Thyroid gland (tissue), 4 donors: Measurements from ENCODE around the gene ZNF586.

Experiments used
- POLR2A ChIP-seq, 2 donors: fragments of 450-650 bp; IDR thresholded peaks; one replicate each; pipeline ENCODE4 v1.6.1; 2017; ENCODE audit warnings: antibody characterized with exemption in 2 of 2, mild to moderate bottlenecking in 2 of 2, moderate library complexity in 1 of 2
- TF ChIP-seq, protein P1 (sequence below), 6 experiments: fragments of 200-600 bp in 3 of 6; fragments of 450-650 bp in 3 of 6; sonication (generic) in 3 of 6; IDR thresholded peaks; one replicate each; pipeline ENCODE4 v1.5.1; 2016 to 2019; ENCODE audit warnings: antibody characterized with exemption in 6 of 6, mild to moderate bottlenecking in 2 of 6, inconsistent platforms in 1 of 6, moderate library complexity in 1 of 6

DNA sequence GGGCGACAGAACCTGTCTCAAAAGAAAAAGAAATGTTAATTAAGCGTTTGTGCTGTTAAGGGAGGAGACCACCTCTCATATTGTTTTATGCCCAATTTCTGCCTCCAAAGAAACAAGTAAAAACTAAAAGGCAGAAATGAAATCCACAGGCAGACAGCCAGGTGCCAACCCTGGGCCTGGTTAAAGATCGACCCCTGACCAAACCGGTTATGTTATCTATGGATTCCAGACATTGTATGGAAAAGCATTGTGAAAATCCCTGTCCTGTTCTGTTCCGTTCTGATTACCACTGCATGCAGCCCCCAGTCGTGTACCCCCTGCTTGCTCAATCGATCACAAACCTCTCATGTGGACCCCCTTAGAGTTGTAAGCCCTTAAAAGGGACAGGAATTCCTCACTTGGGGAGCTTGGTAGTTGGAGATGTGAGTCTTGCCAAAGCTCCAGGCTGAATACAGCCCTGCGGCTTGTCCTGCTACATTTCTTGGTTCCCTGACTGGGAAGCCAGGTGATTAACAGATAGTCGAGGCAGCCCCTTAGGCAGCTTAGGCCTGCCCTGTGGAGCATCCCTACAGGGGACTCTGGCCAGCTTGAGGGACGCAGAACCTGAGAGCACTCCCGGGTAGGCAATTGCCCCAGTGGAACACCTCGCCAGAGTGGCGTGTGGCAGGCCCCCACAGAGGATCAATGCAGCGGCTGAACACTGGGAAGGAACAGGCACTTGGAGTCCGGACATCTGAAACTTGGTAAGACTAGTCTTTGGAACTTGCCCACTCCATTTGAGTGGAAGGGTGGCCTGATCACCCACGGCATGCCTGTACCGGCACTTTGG lies 46.0 kb downstream of the ZNF586 start:
- TF ChIP-seq, protein P1, sequence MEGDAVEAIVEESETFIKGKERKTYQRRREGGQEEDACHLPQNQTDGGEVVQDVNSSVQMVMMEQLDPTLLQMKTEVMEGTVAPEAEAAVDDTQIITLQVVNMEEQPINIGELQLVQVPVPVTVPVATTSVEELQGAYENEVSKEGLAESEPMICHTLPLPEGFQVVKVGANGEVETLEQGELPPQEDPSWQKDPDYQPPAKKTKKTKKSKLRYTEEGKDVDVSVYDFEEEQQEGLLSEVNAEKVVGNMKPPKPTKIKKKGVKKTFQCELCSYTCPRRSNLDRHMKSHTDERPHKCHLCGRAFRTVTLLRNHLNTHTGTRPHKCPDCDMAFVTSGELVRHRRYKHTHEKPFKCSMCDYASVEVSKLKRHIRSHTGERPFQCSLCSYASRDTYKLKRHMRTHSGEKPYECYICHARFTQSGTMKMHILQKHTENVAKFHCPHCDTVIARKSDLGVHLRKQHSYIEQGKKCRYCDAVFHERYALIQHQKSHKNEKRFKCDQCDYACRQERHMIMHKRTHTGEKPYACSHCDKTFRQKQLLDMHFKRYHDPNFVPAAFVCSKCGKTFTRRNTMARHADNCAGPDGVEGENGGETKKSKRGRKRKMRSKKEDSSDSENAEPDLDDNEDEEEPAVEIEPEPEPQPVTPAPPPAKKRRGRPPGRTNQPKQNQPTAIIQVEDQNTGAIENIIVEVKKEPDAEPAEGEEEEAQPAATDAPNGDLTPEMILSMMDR (IDR thresholded peaks at IDR 0.05): no peak
- no peak for TF ChIP-seq POLR2A (IDR thresholded peaks at IDR 0.05)
